Measurements from ENCODE around the gene EFNB2. TPM values are rescaled to one million over a fixed set of nuclear protein-coding genes. Genes with fewer than 3 reads are reported as not detected.

The EFNB2 gene
- total RNA-seq, 2 experiments from 2014 or later, result 0.11 to 0.20 TPM

DNA sequence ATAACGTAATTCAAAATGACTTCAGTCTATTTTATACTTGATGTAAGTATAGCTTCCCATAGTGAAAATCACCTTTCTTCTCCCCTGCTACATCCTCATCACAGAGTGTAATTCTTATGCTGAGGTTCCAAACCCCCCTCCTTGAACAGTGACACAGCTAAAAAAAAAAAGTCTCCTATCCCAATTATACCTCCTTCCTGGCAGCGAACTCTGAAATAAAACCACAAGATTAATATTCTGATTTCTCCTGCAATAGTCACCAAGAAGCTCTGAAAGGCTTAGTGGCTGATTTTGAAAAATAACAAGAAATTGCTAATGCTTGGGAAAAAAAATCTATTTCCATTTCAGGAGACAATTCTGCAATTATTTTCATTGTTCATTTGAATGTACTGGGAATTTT lies 36.3 kb downstream of the EFNB2 start:
- no peak overlapping the region for H3K27ac Mint-ChIP-seq
- no peak overlapping the region for H3K4me3 Mint-ChIP-seq
- H3K4me1 Mint-ChIP-seq (ENCODE audit: low read depth), result peaks cover 6% of the 10 kb centered on the region
- TF ChIP-seq, protein P1, sequence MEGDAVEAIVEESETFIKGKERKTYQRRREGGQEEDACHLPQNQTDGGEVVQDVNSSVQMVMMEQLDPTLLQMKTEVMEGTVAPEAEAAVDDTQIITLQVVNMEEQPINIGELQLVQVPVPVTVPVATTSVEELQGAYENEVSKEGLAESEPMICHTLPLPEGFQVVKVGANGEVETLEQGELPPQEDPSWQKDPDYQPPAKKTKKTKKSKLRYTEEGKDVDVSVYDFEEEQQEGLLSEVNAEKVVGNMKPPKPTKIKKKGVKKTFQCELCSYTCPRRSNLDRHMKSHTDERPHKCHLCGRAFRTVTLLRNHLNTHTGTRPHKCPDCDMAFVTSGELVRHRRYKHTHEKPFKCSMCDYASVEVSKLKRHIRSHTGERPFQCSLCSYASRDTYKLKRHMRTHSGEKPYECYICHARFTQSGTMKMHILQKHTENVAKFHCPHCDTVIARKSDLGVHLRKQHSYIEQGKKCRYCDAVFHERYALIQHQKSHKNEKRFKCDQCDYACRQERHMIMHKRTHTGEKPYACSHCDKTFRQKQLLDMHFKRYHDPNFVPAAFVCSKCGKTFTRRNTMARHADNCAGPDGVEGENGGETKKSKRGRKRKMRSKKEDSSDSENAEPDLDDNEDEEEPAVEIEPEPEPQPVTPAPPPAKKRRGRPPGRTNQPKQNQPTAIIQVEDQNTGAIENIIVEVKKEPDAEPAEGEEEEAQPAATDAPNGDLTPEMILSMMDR (IDR thresholded peaks at IDR 0.05), result no peak
- no peaks in the 10 kb centered on the region for H3K36me3 Mint-ChIP-seq (ENCODE audit: low read depth)
- H3K9me3 Mint-ChIP-seq, result no peaks in the 10 kb centered on the region
- ChIA-PET POLR2A (no interaction called here), CTCF (interaction anchor here (1.0 kb wide), 1 partner anchor 38 kb away, joined by 4 read pairs; no protein-coding TSS in a partner anchor)
- intact Hi-C loops (cut with micrococcal nuclease), result no loop called here
- no peak for ATAC-seq
- H3K27me3 Mint-ChIP-seq, result peaks cover 44% of the 10 kb centered on the region
- DNase-seq, result no peak

DNA sequence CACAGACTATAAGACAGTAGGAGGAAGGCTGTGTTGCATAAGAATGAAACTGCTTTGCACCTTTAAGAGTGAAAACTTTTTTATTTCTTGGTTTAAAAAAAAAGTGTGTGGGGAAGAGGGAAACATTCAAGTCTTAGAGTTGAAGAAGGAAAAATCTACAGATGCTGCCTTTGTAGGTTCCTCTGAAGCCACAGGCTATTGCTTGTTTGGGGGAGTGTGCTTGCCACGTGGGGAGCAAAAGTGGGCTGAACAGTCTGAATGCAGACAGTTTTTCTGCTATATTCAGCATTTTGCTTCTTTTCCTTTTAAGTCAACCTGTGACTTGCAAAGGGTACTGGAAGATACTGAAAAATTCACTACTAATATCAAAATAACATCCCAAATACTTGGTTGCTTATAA lies 36.9 kb downstream of the EFNB2 start:
- H3K27ac Mint-ChIP-seq, result no peak overlapping the region
- H3K27me3 Mint-ChIP-seq, result peaks cover 48% of the 10 kb centered on the region
- TF ChIP-seq, protein P1 (IDR thresholded peaks at IDR 0.05), result no peak
- CTCF ChIA-PET, result interaction anchor here (1.3 kb wide), 1 partner anchor 37 kb away, joined by 4 read pairs; the partner anchor contains the start of gene EFNB2
- peaks cover 10% of the 10 kb centered on the region for H3K4me1 Mint-ChIP-seq (ENCODE audit: low read depth)
- intact Hi-C loops (cut with micrococcal nuclease), result no loop called here
- POLR2A ChIA-PET, result no interaction called here
- ATAC-seq (no peak), DNase-seq (no peak)
- no peaks in the 10 kb centered on the region for H3K36me3 Mint-ChIP-seq (ENCODE audit: low read depth)
- no peaks in the 10 kb centered on the region for H3K9me3 Mint-ChIP-seq
- no peak overlapping the region for H3K4me3 Mint-ChIP-seq

DNA sequence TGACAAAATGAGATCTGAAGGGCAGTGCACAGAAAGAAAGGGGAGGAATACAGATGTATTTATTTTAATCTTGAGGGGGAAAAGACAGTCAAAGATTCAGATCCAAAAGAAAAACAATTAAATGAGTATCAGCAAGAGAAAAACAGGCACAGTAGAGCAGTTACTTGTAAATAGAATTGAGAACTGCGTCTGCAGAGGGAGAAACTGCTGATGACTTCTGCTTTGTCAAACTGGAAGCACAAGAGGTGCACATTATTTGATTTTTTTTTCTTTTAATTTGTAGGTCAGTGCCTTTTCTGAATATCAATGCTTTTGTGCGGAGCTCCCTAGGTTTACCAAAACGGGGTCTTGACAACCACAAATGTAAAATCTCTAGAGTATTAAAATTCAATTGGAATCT lies 37.3 kb downstream of the EFNB2 start:
- no peaks in the 10 kb centered on the region for H3K36me3 Mint-ChIP-seq (ENCODE audit: low read depth)
- no peak overlapping the region for H3K4me3 Mint-ChIP-seq
- ChIA-PET CTCF (interaction anchor here (1.3 kb wide), 1 partner anchor 37 kb away, joined by 4 read pairs; the partner anchor contains the start of gene EFNB2), POLR2A (no interaction called here)
- no peak overlapping the region for H3K27ac Mint-ChIP-seq
- H3K4me1 Mint-ChIP-seq (ENCODE audit: low read depth), result peaks cover 12% of the 10 kb centered on the region
- ATAC-seq, result no peak
- no peaks in the 10 kb centered on the region for H3K9me3 Mint-ChIP-seq
- DNase-seq, result no peak
- H3K27me3 Mint-ChIP-seq, result peaks cover 49% of the 10 kb centered on the region
- TF ChIP-seq, protein P1 (IDR thresholded peaks at IDR 0.05), result no peak
- intact Hi-C loops (cut with micrococcal nuclease), result no loop called here

DNA sequence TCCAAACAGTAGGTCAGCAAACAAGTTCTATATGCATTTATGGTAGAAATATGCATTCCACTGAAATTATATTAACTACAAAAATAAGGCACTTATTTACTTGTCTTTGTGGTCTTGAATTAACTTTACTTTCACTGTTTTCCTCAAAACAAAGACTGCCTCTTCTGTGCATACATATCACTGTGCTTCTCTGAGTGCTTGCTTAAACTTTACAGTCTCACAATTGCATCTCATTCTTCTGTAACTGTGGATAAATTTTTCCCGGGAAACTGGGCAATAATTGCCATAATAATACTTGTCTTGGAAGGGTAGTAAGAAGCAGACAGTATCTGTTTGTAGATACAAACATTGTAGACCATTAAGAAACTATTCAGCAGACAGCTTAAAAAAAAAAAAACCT lies 38.4 kb downstream of the EFNB2 start:
- intact Hi-C loops (cut with micrococcal nuclease), result no loop called here
- Mint-ChIP-seq H3K36me3 (ENCODE audit: low read depth) (no peaks in the 10 kb centered on the region), H3K27me3 (peaks cover 54% of the 10 kb centered on the region), H3K27ac (no peak overlapping the region), H3K4me3 (no peak overlapping the region), H3K9me3 (no peaks in the 10 kb centered on the region), H3K4me1 (ENCODE audit: low read depth) (peaks cover 12% of the 10 kb centered on the region)
- ChIA-PET CTCF (interaction anchor here (1.3 kb wide), 1 partner anchor 39 kb away, joined by 4 read pairs; the partner anchor contains the start of gene EFNB2), POLR2A (no interaction called here)
- DNase-seq, result no peak
- ATAC-seq, result no peak
- TF ChIP-seq, protein P1 (IDR thresholded peaks at IDR 0.05), result no peak

DNA sequence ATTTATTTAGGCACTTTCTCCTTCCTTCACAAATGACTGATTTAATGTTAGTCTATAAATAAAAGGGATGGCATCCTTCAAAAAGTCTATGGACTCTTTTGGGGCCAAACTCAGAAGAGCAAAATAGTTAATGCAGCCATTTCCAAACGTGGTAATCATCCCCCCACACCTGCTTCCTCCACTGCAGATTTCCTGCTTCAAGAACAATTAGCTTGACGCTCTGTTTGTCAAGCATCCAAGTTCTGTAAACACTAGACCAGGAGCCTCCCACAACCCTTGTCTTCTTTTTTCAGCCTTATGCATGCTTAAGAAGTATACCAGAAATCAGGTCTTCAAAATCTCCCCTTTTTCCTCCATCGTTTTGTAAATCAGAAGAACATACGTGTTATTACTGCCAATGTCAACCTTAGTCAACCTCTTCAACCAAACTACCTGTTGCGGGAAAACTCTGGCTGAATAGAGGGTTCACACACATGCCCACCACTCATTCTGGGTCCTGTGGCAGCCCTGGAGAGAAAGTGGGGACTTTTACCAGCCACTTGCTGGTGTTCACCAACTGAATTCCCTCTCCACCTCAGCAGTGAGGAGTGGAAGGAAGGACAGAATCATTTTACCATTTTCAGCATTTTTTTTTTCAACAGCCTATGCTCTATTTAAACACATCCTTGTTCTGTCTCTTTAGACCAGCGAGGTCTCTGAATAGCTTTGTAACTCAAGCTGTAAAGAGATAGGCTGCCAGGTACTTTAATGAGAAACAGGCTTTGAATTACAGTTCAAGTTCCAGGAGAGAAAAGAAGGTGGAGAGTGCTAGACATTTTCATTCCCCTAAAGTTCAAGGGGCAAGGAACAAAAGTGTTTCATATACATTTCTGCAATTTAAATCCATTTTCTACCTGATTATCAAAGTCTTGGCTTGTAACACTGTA lies 39.1 kb downstream of the EFNB2 start:
- H3K27me3 Mint-ChIP-seq, result peaks cover 61% of the 10 kb centered on the region
- no peaks in the 10 kb centered on the region for H3K9me3 Mint-ChIP-seq
- H3K36me3 Mint-ChIP-seq (ENCODE audit: low read depth), result no peaks in the 10 kb centered on the region
- ATAC-seq (no peak), DNase-seq (no peak)
- ChIA-PET POLR2A (no interaction called here), CTCF (interaction anchor here (1.4 kb wide), 1 partner anchor 40 kb away, joined by 3 read pairs; no protein-coding TSS in a partner anchor)
- intact Hi-C loops (cut with micrococcal nuclease), result no loop called here
- H3K4me1 Mint-ChIP-seq (ENCODE audit: low read depth), result peaks cover 14% of the 10 kb centered on the region
- H3K4me3 Mint-ChIP-seq, result no peak overlapping the region
- TF ChIP-seq, protein P1 (IDR thresholded peaks at IDR 0.05), result no peak
- no peak overlapping the region for H3K27ac Mint-ChIP-seq

Data from activated CD8-positive, alpha-beta T cell treated with anti-CD3 and anti-CD28 coated beads for 36 hours (primary cell).